Tibial nerve (tissue), 3 donors: Measurements from ENCODE around the gene IQSEC3.
"Not testable (repeated sequence)": the region's sequence is repeated elsewhere in the genome, so short reads cannot be mapped to it uniquely, and the experiment has no call there.

Source experiments
- POLR2A ChIP-seq, 2 donors: fragments of 450-650 bp; IDR thresholded peaks; one replicate each; pipeline ENCODE4 v1.6.1; 2017; ENCODE audit warnings: antibody characterized with exemption in 2 of 2, mild to moderate bottlenecking in 2 of 2, moderate library complexity in 2 of 2
- TF ChIP-seq, protein P1 (sequence below), 5 experiments: fragments of 200-600 bp in 3 of 5; fragments of 450-650 bp in 2 of 5; sonication (generic) in 3 of 5; IDR thresholded peaks; one replicate each; pipeline ENCODE4 v1.5.1; 2016 to 2019; ENCODE audit warnings: antibody characterized with exemption in 5 of 5, mild to moderate bottlenecking in 3 of 5, moderate library complexity in 2 of 5

DNA sequence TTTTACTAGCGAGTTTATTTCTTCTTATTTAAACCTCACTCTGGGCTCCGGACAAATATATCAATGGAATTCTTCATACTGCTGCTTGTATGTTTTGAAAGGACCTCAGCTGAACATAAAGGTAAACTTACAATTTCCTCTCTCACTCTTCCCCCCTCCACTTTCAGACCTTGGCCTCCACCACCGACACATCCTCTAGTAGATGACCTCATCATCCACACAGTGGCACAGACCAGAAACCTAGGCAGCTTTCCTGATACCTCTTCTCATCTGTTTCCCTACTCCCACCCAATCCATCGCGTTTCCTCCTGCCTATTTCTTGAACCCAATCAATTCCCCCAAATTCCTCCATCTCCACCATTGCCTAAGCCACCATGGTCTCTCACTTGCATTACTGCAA, 17.4 kb upstream of the IQSEC3 start:
- TF ChIP-seq, protein P1, sequence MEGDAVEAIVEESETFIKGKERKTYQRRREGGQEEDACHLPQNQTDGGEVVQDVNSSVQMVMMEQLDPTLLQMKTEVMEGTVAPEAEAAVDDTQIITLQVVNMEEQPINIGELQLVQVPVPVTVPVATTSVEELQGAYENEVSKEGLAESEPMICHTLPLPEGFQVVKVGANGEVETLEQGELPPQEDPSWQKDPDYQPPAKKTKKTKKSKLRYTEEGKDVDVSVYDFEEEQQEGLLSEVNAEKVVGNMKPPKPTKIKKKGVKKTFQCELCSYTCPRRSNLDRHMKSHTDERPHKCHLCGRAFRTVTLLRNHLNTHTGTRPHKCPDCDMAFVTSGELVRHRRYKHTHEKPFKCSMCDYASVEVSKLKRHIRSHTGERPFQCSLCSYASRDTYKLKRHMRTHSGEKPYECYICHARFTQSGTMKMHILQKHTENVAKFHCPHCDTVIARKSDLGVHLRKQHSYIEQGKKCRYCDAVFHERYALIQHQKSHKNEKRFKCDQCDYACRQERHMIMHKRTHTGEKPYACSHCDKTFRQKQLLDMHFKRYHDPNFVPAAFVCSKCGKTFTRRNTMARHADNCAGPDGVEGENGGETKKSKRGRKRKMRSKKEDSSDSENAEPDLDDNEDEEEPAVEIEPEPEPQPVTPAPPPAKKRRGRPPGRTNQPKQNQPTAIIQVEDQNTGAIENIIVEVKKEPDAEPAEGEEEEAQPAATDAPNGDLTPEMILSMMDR (IDR thresholded peaks at IDR 0.05), result not testable (repeated sequence)
- TF ChIP-seq POLR2A (IDR thresholded peaks at IDR 0.05), result not testable (repeated sequence)
